GM19025 (cell line): ENCODE results near the gene MESP2.
A peak's percentile ranks its signal among the peaks of the same experiment; 100 is the strongest.

ENCODE experiments used
- ATAC-seq: cut with Tn5 transposase; IDR thresholded peaks from one replicate; pipeline ENCODE4 v1.9.1; 2021; ENCODE audit warnings: mild to moderate bottlenecking, low read depth, moderate library complexity; ENCODE audit not compliant: unreplicated experiment

Gene MESP2, protein sequence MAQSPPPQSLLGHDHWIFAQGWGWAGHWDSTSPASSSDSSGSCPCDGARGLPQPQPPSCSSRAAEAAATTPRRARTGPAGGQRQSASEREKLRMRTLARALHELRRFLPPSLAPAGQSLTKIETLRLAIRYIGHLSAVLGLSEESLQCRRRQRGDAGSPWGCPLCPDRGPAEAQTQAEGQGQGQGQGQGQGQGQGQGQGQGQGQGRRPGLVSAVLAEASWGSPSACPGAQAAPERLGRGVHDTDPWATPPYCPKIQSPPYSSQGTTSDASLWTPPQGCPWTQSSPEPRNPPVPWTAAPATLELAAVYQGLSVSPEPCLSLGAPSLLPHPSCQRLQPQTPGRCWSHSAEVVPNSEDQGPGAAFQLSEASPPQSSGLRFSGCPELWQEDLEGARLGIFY

DNA sequence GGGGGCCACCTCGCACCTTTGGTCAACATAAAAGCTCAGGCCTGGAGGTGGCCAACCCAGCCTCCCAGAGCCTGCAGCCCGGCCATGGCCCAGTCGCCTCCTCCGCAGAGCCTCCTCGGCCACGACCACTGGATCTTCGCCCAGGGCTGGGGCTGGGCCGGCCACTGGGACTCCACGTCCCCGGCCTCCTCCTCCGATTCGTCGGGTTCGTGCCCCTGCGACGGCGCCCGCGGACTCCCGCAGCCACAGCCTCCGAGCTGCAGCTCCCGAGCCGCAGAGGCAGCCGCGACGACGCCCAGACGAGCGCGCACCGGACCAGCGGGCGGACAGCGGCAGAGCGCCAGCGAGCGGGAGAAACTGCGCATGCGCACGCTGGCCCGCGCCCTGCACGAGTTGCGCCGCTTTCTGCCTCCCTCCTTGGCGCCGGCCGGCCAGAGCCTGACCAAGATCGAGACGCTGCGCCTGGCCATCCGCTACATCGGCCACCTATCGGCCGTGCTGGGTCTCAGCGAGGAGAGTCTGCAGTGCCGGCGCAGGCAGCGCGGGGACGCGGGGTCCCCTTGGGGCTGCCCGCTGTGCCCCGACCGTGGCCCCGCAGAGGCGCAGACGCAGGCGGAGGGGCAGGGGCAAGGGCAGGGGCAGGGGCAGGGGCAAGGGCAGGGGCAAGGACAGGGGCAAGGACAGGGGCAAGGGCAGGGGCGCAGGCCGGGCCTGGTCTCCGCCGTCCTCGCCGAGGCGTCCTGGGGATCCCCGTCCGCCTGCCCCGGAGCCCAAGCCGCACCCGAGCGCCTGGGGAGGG lies at the start of gene MESP2:
TSS of gene MESP2 (plus strand) at position 59 of the 799 bp plus-strand sequence. CDS start at position 85, 26 bp downstream.
- peak; percentile 45 for ATAC-seq

DNA sequence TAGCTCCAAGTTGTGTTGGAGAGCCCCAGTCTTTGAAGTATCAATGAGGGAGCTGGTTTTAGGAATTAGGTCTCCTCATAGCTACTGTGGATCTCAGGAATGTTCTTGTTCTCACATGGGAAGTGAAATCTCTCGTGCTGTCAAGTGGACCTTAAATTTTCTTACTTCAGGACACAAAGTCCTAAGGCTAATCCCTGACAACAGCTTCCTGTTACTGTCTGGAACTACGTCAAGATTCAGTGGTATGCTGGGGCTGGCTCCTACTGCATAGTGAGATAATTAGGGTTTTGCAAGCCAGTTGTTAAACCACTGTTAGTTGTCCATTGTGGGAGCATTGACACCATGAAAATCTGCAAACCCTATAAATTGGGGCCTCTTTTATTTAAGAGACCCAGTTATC lies 47.9 kb upstream of the MESP2 start:
- ATAC-seq, result no peak

DNA sequence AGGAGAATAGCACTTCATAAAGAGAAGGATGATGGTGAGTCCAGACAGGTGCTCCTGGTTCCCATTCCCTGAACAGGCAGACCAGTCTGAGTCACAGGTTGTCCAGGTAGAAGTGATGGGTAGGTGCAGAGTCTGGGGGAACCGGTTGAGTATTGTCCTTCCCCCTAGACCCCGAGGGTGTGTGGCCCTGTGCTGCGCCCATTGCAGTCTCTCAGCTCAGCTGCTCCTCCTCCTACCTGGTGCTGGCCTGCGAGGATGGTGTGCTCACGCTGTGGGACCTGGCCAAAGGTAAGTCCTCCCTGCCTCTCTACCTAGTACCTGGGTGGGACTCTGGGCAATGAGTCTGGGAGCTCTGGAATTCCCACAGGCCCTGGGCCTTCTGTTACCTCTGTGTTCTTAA lies 44.9 kb upstream of the MESP2 start:
- ATAC-seq, result no peak

DNA sequence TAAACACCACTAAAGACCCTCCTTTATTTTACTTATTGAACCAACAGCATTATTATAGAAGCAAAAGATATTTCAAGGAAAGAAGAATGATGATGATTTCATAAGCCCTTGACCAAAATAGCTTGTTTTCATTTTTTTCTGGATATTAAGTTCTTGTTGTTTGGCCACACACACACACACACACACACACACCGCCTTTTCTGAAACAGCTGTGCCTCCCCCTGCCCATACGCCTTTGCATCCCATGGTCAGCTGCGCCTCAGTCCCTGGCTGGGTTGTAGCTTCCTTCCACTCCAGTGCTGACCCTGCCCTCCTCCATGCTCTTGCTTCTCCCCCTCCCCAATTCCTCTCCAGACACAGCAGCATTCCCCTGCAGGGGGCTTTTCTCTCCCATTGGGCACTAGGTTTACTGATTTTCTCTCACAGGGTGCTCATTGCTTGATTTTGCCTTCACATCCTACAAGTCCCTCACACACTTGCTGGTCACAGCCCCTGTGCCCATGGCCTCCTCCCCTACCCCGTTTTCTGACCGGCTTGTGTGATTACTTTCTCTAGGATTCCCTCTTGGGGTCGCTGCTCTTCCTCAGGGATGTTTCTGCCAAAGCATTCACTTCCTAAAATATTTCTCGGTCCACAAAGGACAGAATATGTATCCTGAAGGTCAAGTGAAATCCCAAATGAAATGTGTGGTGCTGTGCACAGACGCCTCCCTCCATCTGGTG lies 43.5 kb upstream of the MESP2 start:
- ATAC-seq, result no peak

DNA sequence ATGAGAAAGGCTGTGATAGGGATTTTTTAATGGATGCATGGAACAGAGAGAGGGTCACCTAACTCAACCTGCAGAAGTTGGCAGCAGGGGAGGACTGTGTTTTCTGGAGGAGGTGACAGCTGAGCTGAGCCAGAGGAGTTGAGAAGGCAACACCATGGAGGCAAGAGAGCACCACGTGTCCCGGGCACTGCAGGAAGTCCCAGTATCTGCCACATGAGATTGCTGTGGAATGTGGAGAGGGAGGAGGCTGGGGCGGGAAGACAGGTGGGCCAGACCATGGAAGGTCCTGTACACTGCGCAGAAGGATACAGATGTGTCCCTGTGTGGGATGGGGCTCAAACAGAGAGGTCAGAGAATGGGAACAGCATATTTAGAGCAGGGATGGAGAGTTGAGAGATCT lies 40.4 kb upstream of the MESP2 start:
- ATAC-seq, result no peak

DNA sequence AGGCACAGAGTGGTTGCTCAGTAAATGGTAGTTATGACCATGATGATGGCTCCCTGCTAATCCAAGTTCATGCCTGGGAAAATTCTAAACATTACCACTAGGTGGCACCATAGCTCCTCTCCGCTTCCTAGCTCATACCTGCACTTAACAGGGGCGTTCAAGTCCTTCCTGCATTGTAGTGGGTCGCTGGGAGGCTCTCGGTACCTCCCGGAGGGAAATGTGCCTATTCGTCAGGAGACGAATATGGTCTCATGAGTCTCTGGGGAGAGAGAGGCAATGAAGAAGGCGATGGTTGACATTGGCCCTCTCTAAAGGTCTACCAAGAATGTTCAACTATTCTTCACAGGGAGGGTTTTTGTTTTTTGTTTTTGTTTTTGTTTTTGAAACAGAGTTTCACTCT lies 36.0 kb upstream of the MESP2 start:
- ATAC-seq, result peak; percentile 76

DNA sequence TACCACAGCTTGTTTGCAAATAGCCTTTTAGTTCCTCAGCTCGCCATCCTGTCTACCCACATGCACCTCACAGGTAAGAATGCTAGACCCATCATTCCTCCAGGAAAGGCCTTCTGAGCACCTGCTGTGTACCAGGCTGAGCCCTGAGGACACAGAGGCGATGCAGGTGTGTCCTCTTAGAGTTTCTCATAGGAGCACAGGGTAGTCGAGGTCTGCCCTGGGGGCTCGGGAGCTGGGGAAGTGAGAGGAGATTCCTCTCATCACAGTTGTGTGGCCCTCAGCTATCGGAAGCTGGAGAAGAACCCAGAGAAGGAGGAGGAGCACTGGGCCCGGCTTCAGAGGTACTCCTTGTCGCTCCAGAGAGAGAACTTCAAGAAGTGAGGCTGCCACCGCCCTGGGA lies 33.1 kb upstream of the MESP2 start:
- ATAC-seq, result no peak

DNA sequence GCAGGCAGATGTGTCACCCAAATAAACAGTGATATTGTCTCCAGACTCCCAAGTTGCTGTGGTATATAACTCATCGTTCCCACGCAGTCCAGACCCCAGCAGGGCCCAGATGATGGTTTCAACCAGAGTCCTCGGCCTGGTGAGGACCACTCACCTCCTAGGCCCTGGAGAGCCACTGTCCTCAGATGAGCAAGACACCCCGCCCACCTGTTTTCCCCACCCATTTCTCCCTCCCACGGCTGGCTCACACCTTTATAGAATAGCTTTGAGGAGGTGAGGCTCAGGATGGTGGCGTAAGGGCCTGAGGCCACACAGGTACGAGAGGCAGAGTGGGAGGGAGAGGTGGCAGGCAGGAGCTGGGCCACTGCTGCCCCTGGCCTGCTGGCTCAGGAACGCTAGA lies 32.5 kb upstream of the MESP2 start:
- no peak for ATAC-seq

DNA sequence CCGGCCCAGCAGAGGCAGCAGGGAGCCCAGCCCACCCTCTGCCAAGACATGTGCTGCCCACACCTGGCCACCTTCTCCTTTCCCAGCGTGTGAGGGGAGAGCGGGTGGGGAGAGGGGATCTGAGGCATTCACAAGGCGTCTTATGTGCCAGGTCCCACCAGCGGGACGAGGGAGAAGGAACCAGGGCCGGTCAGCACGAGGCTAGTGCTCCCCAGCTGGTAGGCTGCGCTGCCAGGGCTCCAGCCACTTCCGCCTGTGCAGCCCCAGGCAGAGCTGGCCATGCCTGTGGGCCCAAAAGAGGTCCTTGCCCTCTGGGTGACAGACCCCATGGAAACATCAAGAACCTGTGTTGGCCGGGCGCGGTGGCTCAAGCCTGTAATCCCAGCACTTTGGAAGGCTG lies 31.0 kb upstream of the MESP2 start:
- ATAC-seq, result no peak

DNA sequence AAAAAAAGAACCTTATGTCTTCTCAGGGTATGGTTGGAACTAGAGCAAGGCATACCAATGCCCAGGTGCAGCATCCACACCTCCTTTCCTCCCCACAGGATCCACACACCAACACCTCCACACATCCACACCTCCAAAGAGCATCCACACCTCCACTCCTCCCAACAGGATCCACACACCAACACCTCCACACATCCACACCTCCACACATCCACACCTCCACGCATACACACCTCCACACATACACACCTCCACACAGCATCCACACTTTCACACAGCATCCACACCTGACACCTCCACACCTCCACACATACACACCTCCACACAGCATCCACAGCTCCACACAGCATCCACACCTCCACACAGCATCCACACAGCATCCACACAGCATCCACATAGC lies 30.4 kb upstream of the MESP2 start:
- no peak for ATAC-seq

DNA sequence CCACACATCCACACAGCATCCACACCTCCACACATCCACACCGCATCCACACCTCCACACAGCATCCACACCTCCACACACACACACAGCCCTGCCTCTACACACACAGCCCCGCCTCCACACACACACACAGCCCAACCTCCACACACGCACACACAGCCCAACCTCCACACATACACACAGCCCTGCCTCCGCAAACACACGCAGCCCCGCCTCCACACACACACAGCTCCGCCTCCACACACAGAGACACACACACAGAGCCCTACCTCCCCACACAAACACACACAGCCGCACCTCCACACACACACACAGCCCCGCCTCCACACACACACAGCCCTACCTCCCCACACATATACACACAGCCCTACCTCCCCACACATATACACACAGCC lies 29.7 kb upstream of the MESP2 start:
- no peak for ATAC-seq

DNA sequence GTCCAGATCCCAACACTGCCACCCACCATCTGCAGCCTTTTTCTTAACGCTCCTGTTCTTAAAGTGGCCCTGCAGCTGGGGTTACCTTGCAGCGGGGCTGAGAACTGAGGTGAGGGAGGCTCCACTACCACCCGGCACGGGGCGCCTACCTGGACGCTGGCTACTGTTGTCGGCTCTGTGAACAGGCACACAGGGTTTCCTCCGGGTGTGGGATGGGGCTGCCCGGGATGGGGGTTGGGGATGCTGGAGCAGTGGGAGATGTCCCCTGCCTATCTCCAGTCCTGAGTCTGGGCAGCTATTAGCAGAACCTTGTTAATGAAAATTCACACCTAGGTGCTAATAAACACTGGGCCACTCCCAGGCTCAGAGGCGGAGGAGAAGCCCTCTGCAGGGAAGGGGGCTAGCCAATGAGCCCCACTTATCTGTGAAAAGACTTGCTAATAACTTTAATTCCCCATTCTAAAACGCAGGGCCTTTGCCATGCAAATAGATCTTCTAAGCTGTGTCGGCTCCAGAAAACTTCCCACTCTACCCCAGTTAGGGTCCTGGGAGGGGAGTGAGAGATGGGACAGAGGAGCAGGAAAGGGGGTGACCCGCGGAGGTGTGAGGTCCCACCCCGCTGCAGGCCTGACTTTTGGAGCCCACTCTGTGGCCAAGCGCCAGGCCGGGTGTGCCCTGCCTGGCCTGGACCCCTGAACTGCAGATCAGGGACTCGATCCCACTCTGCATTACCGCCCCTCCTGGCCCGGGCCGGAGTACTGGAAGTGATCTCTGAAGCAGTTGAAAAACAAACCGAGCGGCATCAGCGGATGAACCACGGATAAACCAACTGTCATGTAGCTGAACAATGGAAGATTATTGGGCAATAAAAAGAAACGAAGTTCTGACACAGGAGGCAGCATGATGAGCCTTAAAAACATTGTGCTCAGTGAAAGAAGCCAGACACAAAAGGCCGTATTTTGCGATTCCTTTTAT lies 28.1 kb upstream of the MESP2 start:
- no peak for ATAC-seq

DNA sequence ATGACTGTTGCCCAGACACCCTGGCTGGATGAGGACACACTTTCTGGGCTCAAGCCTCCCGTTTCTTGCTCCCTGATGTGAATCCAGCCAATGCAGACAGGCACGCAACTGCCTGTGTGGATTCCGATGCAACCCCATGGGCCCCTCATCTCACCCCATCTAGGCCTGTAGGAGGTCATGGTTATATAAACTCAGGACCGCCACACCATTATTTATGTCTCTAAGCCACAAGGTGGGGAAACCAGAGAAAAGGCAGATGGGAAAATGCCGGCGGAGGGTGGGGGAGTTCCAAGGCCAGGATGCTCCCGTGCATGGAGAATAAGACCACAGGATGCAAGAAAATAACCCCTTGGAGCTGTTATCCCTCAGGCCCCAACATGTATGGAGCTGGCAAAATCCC lies 27.1 kb upstream of the MESP2 start:
- no peak for ATAC-seq

DNA sequence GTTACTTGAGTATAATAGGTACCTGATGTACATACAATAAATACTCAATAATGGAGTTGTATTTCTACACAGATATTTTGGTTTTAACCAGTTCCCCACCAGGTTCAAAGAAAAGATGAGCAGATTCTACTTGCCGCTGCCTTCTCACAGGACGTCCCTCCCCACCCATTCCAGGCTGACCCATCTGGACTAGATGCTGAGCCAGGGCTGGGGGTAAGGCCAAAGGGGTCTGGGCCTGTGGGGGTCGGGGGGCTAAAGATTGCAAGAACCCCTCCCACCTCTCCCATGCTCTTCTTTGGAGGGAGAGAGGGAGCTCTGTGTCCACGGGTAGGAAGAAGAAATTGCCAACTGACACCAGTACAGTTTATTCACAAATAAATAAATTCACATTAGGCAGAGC lies 26.6 kb upstream of the MESP2 start:
- ATAC-seq, result no peak

DNA sequence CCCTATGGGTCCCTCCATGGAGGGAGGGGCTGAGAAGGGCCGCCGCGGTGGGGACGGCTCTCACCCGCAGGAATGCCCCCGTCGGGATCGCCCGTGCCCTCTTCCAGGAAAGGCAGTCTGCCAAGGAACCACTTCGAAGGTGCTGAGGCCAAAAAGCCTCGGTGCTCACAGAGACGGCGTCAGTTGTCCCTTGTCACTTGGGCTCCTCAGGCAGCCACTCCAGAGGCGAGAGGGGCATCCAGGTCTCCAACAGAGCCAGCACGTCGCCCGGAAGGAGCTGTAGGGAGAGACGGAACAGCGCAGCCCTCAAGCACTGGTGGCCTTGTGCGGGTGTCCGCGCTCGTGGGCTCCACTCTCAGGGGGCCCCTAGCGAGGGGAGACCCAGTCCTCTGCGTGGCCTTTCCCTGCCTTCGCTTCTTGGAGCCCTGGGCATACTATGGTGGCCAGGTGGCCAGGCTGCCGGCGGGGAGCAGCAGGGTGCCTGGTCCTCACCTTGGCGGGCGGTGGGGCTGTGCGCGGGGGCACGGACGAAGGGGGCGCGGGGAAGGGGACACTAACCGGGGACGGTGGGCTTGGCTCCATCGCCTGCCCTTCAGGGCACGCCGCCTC lies 26.1 kb upstream of the MESP2 start:
- no peak for ATAC-seq

DNA sequence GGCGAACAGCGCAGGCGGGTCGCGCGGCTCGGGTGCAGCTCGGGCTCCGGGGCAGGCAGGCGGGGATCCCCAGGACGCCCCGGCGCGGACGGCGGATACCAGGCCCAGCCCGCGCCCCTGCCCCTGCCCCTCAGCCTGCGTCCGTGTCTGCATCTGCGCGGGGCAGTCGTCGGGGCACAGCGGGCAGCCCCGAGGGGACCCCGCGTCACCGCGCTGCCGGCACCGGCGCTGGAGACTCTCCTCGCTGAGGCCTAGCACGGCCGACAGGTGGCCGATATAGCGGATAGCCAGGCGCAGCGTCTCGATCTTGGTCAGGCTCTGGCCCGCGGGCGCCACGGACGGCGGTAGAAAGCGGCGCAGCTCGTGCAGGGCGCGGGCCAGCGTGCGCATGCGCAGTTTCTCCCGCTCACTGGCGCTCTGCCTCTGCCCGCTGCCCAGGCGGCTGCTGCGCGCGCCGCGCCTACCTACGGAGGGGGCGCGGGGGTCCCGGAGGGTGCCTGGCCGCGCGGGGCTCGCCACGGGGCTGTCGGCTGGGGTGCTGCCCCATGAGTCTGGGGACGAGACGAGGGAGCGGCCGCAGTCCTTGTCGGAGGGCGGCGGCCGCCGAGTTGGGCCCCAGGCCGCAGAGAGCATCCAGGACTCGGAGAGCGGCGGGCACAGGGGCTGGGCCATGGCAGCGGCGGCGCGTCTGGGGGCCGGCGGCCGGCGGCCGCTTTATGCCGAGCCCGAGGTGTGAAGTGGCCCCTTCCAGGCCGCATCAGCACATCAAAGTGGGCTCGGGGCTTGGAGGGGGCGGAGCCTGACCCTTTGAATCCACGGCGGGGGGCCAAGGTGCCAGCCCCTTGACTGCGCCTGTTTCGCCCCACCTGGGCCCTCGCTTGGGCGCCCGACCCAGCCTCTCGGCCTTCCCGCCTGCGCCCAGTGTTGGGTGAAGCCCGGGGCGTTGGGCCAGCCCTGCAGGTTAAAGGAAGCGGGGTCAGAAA lies 25.3 kb upstream of the MESP2 start, which contains the start of gene MESP1:
TSS of gene MESP1 (minus strand) at position 690 of the 983 bp plus-strand sequence. CDS start at position 672, 18 bp downstream.
- peak; percentile 93 for ATAC-seq

DNA sequence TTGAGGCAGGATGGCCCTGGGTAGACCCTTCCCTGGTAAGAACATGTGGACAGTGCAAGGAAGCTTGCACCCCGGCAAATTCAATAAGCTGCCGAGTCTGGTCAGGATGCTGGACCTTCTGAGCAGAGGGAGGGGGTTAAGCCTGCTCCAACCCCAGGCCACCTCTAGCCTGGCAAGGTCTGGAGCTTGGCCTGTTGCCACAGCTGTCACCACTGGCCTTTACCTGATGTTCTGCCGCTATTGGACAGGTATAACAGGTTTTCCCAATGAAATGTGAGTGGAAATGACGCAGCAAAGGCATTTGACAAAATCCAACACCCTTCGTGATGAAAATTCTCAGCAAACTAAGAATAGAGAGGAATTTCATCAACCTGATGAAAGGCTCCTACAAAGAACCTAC lies 24.4 kb upstream of the MESP2 start:
- no peak for ATAC-seq

DNA sequence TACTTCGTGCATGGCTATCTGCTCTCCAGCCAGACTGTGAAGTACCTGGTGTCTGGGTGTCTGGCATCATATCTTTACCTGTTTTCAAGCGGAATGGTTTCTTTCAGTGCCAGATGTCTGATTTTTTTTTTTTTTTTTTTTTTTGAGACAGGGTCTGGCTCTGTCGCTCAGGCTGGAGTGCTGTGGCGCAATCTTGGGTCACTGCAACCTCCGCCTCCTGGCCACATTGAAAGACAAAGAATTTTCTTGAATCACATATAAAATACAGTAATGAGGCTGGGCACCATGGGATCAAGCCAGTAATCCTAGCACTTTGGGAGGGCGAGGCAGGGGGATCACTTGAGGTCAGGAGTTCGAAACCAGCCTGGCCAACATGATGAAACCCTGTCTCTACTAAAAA lies 22.3 kb upstream of the MESP2 start:
- ATAC-seq, result no peak
